Natural killer cell (primary cell): ENCODE measurements around the gene SCD. TPM values are rescaled to one million over a fixed set of nuclear protein-coding genes. Genes with fewer than 3 reads are reported as not detected.

ENCODE experiments used
- ATAC-seq, 3 donors: fragments of 150-1000 bp in 2 of 3; fragments of 200-7000 bp in 1 of 3; cut with Tn5 transposase; 1 replicate in 1 of 3; 2 replicates in 2 of 3; pipeline ENCODE4 v1.10.0; 2021; ENCODE audit warnings: mild to moderate bottlenecking in 2 of 3, moderate library complexity in 2 of 3
- DNase-seq, 2 donors: peaks; one replicate each; pipeline versions ENCODE4 v3.0.0 to v3.0.0-alpha.2; 2013 to 2021; ENCODE audit warnings: mixed read lengths in 1 of 2
- H3K27ac ChIP-seq: one replicate; pipeline ENCODE4 v1.5.1; 2013; ENCODE audit warnings: mild to moderate bottlenecking, low read length
- H3K27me3 ChIP-seq: one replicate; pipeline ENCODE4 v1.6.1; 2013; ENCODE audit warnings: low read length; ENCODE audit not compliant: control insufficient read depth, insufficient read depth
- H3K36me3 ChIP-seq: one replicate; pipeline ENCODE4 v1.6.1; 2013; ENCODE audit warnings: low read length; ENCODE audit not compliant: control insufficient read depth, insufficient read depth
- H3K4me1 ChIP-seq: one replicate; pipeline ENCODE4 v1.6.1; 2013; ENCODE audit warnings: low read length; ENCODE audit not compliant: control insufficient read depth, insufficient read depth
- H3K4me3 ChIP-seq: one replicate; pipeline ENCODE4 v1.5.1; 2013; ENCODE audit warnings: low read length
- H3K9me3 ChIP-seq: one replicate; pipeline ENCODE4 v1.6.1; 2013; ENCODE audit warnings: low read length; ENCODE audit not compliant: control insufficient read depth, insufficient read depth
- H3K27ac Mint-ChIP-seq, 2 donors: one replicate each; pipeline ENCODE4 v1.8.0; 2022; ENCODE audit warnings: mild to moderate bottlenecking in 2 of 2, mixed read lengths in 2 of 2, moderate library complexity in 1 of 2
- H3K27me3 Mint-ChIP-seq, 2 donors: one replicate each; pipeline ENCODE4 v1.8.0; 2022; ENCODE audit warnings: low read depth in 2 of 2, mixed read lengths in 2 of 2
- H3K36me3 Mint-ChIP-seq: one replicate; pipeline ENCODE4 v1.8.0; 2022; ENCODE audit warnings: mixed read lengths
- H3K4me1 Mint-ChIP-seq, 2 donors: one replicate each; pipeline ENCODE4 v1.8.0; 2022; ENCODE audit warnings: mixed read lengths in 2 of 2
- H3K4me3 Mint-ChIP-seq: one replicate; pipeline ENCODE4 v1.8.0; 2022; ENCODE audit warnings: mild to moderate bottlenecking, moderate library complexity, mixed read lengths
- H3K9me3 Mint-ChIP-seq, 2 donors: one replicate each; pipeline ENCODE4 v1.8.0; 2022; ENCODE audit warnings: mixed read lengths in 2 of 2
- CTCF ChIP-seq: fragments of 200-600 bp; IDR thresholded peaks from one replicate; pipeline ENCODE4 v1.8.0; 2022; ENCODE audit warnings: antibody characterized with exemption
- WGBS: methylation state at CpG from one replicate; pipeline ENCODE4 v1.1.7; 2013; ENCODE audit warnings: missing lambda C conversion rate; ENCODE audit not compliant: insufficient coverage; 5-methylcytosine and 5-hydroxymethylcytosine counted together
- intact Hi-C: fragments of 100-400 bp; cut with micrococcal nuclease; formaldehyde crosslinking; loops from one replicate; pipeline ENCODE4 v1.14.2; 2022
- total RNA-seq, 4 donors: library from RNA; stranded (reverse); fragments of 120-200 nt in 1 of 4; gene quantifications; one replicate each; pipeline versions ENCODE4 v1.2.3 to v1.2.4, GENCODE V29; 2013 to 2022

The SCD gene
- total RNA-seq, 3 donors from 2014 or later (not counting 1 experiment from before 2014, with no cell fraction given), result 3.5 to 10.1 (median 3.8) TPM

DNA sequence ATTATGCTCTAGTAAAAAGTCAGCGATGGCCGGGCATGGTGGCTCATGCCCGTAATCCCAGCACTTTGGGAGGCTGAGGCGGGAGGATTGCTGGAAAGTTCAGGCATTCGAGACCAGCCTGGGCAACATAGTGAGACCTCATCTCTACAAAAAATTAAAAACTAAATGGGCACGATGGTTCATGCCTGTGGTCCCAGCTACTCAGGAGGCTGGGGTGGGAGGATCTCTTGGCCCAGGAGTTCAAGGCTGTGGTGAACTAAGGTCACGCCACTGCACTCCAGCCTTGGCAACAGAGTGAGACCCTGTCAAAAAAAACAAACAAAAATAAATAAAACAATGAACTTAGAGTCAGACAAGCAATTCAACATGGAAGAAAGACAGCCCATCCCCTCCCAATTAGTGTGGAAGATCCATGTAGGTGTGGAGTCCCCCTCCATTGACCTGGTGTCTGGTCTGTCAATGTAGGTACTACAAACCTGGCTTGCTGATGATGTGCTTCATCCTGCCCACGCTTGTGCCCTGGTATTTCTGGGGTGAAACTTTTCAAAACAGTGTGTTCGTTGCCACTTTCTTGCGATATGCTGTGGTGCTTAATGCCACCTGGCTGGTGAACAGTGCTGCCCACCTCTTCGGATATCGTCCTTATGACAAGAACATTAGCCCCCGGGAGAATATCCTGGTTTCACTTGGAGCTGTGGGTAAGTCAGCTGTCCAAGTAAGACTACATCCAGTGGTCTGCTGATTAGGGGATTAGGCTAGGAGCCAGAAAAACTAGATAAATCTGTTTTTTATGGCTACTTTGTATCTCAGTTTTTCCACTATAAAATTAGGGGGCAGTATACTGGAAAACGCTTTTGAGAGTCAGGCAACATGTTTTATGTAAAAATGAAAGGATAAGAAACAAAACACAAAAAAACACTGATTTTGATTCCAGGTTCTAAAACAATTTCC lies 9.3 kb downstream of the SCD start:
- peaks cover 5% of the 10 kb centered on the region for H3K36me3 Mint-ChIP-seq
- peaks cover 0 to 6% of the 10 kb centered on the region in 2 donors for H3K4me1 Mint-ChIP-seq
- ATAC-seq (no peak), DNase-seq (no peak)
- no peak overlapping the region for H3K4me3 Mint-ChIP-seq
- Histone ChIP-seq H3K4me1 (no peaks in the 10 kb centered on the region), H3K4me3 (no peak overlapping the region), H3K27me3 (no peaks in the 10 kb centered on the region), H3K9me3 (no peaks in the 10 kb centered on the region), H3K27ac (no peak overlapping the region), H3K36me3 (peaks cover 19% of the 10 kb centered on the region)
- intact Hi-C loops, result no loop called here
- H3K27ac Mint-ChIP-seq, result no peak overlapping the region
- no peaks in the 10 kb centered on the region for H3K9me3 Mint-ChIP-seq
- WGBS, result 98% methylated on average over 13 of the region's 14 CpGs
- no peaks in the 10 kb centered on the region for H3K27me3 Mint-ChIP-seq
- TF ChIP-seq CTCF, result no peak

DNA sequence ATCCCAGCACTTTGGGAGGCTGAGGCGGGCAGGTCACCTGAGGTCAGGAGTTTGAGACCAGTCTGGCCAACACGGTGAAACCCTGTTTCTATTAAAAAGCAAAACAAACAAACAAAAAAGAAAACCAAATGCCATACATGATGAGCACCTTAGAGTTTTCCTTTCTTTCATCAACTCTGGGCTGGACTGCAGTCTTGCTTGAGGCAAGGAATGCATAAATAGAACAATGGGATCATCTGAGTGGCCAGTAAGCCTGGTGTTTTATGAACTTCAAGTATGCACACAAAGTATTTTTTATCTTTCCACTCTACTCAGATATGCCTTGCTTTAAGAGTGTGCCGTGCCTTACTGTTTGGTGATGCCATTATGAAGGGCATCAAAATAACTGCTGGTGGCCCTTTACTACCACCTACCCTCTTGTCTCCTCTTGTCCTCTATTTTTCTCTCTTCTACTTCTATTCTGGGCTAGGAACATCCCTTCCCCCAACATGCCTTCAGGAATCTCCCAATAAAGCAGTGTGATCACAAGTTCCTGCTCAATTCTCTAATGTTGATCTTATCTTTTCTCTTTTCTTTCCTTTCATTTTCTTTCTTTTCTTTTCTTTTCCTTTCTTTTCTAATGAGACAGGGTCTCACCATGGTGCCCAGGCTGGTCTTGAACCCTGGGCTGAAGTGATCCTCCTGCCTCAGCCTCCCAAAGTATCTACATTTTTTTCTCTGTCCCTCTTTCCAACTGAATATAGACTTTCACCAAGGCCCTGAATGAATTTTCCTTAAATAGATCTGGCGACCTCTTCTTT lies 10.2 kb downstream of the SCD start:
- H3K36me3 Mint-ChIP-seq, result peaks cover 5% of the 10 kb centered on the region
- DNase-seq (no peak), ATAC-seq (no peak)
- no peaks in the 10 kb centered on the region for H3K9me3 ChIP-seq
- H3K9me3 Mint-ChIP-seq, result no peaks in the 10 kb centered on the region
- no peaks in the 10 kb centered on the region for H3K4me1 ChIP-seq
- H3K27ac Mint-ChIP-seq, result no peak overlapping the region
- peaks cover 19% of the 10 kb centered on the region for H3K36me3 ChIP-seq
- H3K27me3 ChIP-seq, result no peaks in the 10 kb centered on the region
- intact Hi-C loops, result no loop called here
- no peak overlapping the region for H3K27ac ChIP-seq
- TF ChIP-seq CTCF, result no peak
- no peak overlapping the region for H3K4me3 Mint-ChIP-seq
- no peak overlapping the region for H3K4me3 ChIP-seq
- peaks cover 0 to 6% of the 10 kb centered on the region in 2 donors for H3K4me1 Mint-ChIP-seq
- no peaks in the 10 kb centered on the region for H3K27me3 Mint-ChIP-seq
- 96% methylated on average over 4 of the region's 4 CpGs for WGBS

DNA sequence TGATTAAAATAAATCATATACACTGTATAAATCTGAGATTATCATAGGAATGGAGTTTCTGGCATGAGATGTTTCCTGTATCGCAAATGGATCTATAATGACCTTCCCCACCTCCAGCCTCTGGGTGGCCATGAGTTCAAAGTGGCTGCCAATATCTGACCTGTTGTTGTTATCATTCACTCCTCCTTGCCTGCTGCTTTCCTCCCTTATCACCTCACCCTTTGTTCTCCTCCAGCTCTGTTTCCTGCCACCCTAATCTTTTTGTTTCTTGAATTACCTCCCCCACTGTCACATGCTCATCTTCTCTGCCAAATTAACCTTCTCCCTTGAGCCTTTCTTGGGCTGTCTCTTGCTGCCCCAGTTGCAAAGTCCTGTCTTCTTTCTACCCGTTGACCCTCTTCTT lies 12.0 kb downstream of the SCD start:
- Histone ChIP-seq H3K36me3 (peaks cover 9% of the 10 kb centered on the region), H3K27ac (no peak overlapping the region), H3K9me3 (no peaks in the 10 kb centered on the region), H3K4me1 (no peaks in the 10 kb centered on the region), H3K27me3 (no peaks in the 10 kb centered on the region), H3K4me3 (no peak overlapping the region)
- Mint-ChIP-seq H3K4me1 (peaks cover 0 to 6% of the 10 kb centered on the region in 2 donors), H3K36me3 (peaks cover 5% of the 10 kb centered on the region), H3K27ac (no peak overlapping the region), H3K9me3 (no peaks in the 10 kb centered on the region), H3K4me3 (no peak overlapping the region), H3K27me3 (no peaks in the 10 kb centered on the region)
- no peak for TF ChIP-seq CTCF
- ATAC-seq (no peak), DNase-seq (no peak)
- WGBS, result 83% methylated on average over 2 of the region's 2 CpGs
- intact Hi-C loops, result no loop called here
